Gastroesophageal sphincter (tissue), 4 donors: ENCODE data around the gene GBP1. TPM values are rescaled to one million over a fixed set of nuclear protein-coding genes. Genes with fewer than 3 reads are reported as not detected.
"Not testable (repeated sequence)": the region's sequence is repeated elsewhere in the genome, so short reads cannot be mapped to it uniquely, and the experiment has no call there.

Experiments
- ATAC-seq: fragments of 150-250 bp; one replicate; pipeline ENCODE4 v1.9.1; 2016; ENCODE audit warnings: mild to moderate bottlenecking, moderate library complexity
- H3K27ac ChIP-seq, 4 donors: fragments of 200-600 bp; sonication (generic) in 3 of 4; 1 replicate in 3 of 4; 2 replicates in 1 of 4; pipeline ENCODE4 v1.5.1; 2016 to 2019
- H3K27me3 ChIP-seq: fragments of 200-600 bp; sonication (generic); one replicate; pipeline ENCODE4 v1.5.1; 2019
- H3K36me3 ChIP-seq, 2 donors: fragments of 200-600 bp; sonication (generic); one replicate each; pipeline ENCODE4 v1.5.1; 2019; ENCODE audit warnings: control low read depth in 1 of 2
- H3K4me1 ChIP-seq, 3 donors: fragments of 200-600 bp; sonication (generic); 1 replicate in 2 of 3; 2 replicates in 1 of 3; pipeline ENCODE4 v1.5.1; 2016 to 2019; ENCODE audit warnings: control low read depth in 2 of 3
- H3K4me3 ChIP-seq, 2 donors: fragments of 200-600 bp; sonication (generic); one replicate each; pipeline ENCODE4 v1.5.1; 2019; ENCODE audit warnings: mild to moderate bottlenecking in 1 of 2, moderate library complexity in 1 of 2
- H3K9me3 ChIP-seq, 3 donors: fragments of 200-600 bp; sonication (generic); one replicate each; pipeline ENCODE4 v1.5.1; 2017 to 2019; ENCODE audit warnings: control low read depth in 2 of 3
- CTCF ChIP-seq, 4 experiments: fragments of 200-600 bp in 2 of 4; fragments of 450-650 bp in 2 of 4; sonication (generic) in 1 of 4; IDR thresholded peaks; one replicate each; pipeline ENCODE4 v1.5.1; 2017 to 2019; ENCODE audit warnings: antibody characterized with exemption in 4 of 4, mild to moderate bottlenecking in 2 of 4, moderate library complexity in 2 of 4
- EP300 ChIP-seq: sonication (generic); formaldehyde crosslinking; IDR thresholded peaks from one replicate; pipeline ENCODE4 v1.6.1; 2017; ENCODE audit warnings: antibody characterized with exemption, mild to moderate bottlenecking
- POLR2A ChIP-seq, 2 donors: fragments of 450-650 bp; IDR thresholded peaks; one replicate each; pipeline ENCODE4 v1.6.1; 2017; ENCODE audit warnings: antibody characterized with exemption in 2 of 2, mild to moderate bottlenecking in 2 of 2, moderate library complexity in 1 of 2
- POLR2AphosphoS5 ChIP-seq: sonication (generic); formaldehyde crosslinking; IDR thresholded peaks from one replicate; pipeline ENCODE4 v1.6.1; 2017; ENCODE audit warnings: antibody characterized with exemption
- WGBS, 2 donors: methylation state at CpG; one replicate each; pipeline ENCODE4 v1.1.5; 2018; ENCODE audit warnings: low coverage in 1 of 2; 5-methylcytosine and 5-hydroxymethylcytosine counted together
- total RNA-seq, 4 donors: library from RNA; depleted of rRNA; stranded (reverse); fragments of >200 nt; gene quantifications; one replicate each; pipeline ENCODE4 v1.1.0, GENCODE V29; 2016

GBP1 gene
- total RNA-seq, 4 donors from 2014 or later, result 14.9 to 46.4 (median 24.2) TPM

GRCh38 chr1:89025928-89026327, 39.1 kb downstream of the GBP1 start:
- H3K9me3 ChIP-seq, result peaks cover 0 to 6% (median 0%) of the 10 kb centered on the region in 3 donors
- H3K4me1 ChIP-seq, result peaks cover 0 to 23% (median 3%) of the 10 kb centered on the region in 3 donors
- WGBS, 2 donors, result 64 to 94% methylated on average over 2 to 3 of the region's 3 CpGs
- no peak for TF ChIP-seq CTCF (IDR thresholded peaks at IDR 0.05)
- no peak for TF ChIP-seq EP300
- TF ChIP-seq POLR2A (IDR thresholded peaks at IDR 0.05), result no peak
- TF ChIP-seq POLR2AphosphoS5, result no peak
- no peak for ATAC-seq
- no peaks in the 10 kb centered on the region for H3K27me3 ChIP-seq
- no peak overlapping the region for H3K27ac ChIP-seq
- H3K4me3 ChIP-seq, result no peak overlapping the region
- H3K36me3 ChIP-seq, result no peaks in the 10 kb centered on the region

- H3K36me3 ChIP-seq, result peaks cover 0 to 20% of the 10 kb centered on the region in 2 donors
- H3K9me3 ChIP-seq, result peaks cover 0 to 6% (median 0%) of the 10 kb centered on the region in 3 donors
- TF ChIP-seq EP300, result no peak
- no peak for TF ChIP-seq POLR2A (IDR thresholded peaks at IDR 0.05)
- no peak for TF ChIP-seq CTCF (IDR thresholded peaks at IDR 0.05)
- TF ChIP-seq POLR2AphosphoS5, result no peak
- H3K27me3 ChIP-seq, result no peaks in the 10 kb centered on the region
- H3K4me3 ChIP-seq, result peak overlapping the region; percentile 47 to 67
- H3K27ac ChIP-seq, result peak overlapping the region; percentile 76 to 89 (median 80)
- H3K4me1 ChIP-seq, result peaks cover 0 to 41% (median 3%) of the 10 kb centered on the region in 3 donors
- no peak for ATAC-seq
These were observed 42.0 kb downstream of the GBP1 start for GRCh38 chr1:89023026-89023425.

- WGBS, 2 donors, result 14 to 15% methylated on average over 5 of the region's 5 CpGs
- ATAC-seq, result peak; percentile 69
- peaks cover 0 to 41% (median 3%) of the 10 kb centered on the region in 3 donors for H3K4me1 ChIP-seq
- peak within 1 kb of the TSS; percentile 76 to 89 (median 80) for H3K27ac ChIP-seq
- H3K36me3 ChIP-seq, result peaks cover 0 to 20% of the 10 kb centered on the region in 2 donors
- H3K9me3 ChIP-seq, result peaks cover 0 to 6% (median 0%) of the 10 kb centered on the region in 3 donors
- peak within 1 kb of the TSS; percentile 47 to 67 for H3K4me3 ChIP-seq
- no peaks in the 10 kb centered on the region for H3K27me3 ChIP-seq
- TF ChIP-seq POLR2AphosphoS5 (peak; percentile 34), POLR2A (IDR thresholded peaks at IDR 0.05) (no peak)
These were observed 42.6 kb downstream of the GBP1 start, which contains the start of gene GBP3 for GRCh38 chr1:89022167-89022959. Gene GBP3, minus strand, starts transcription at chr1:89022866. Its CDS starts 2,145 bp downstream, at chr1:89020721.

GRCh38 chr1:89018318-89018717, 46.7 kb downstream of the GBP1 start:
- H3K36me3 ChIP-seq, result peaks cover 0 to 55% of the 10 kb centered on the region in 2 donors
- H3K9me3 ChIP-seq, H3K4me3 ChIP-seq, ATAC-seq, H3K27ac ChIP-seq, H3K27me3 ChIP-seq: not testable (repeated sequence)
- H3K4me1 ChIP-seq, result peaks cover 0 to 40% (median 3%) of the 10 kb centered on the region in 3 donors
- 90 to 93% methylated on average over 3 of the region's 3 CpGs for WGBS, 2 donors

- Histone ChIP-seq H3K27ac (no peak overlapping the region), H3K36me3 (peaks cover 0 to 76% of the 10 kb centered on the region in 2 donors), H3K4me1 (peaks cover 0 to 12% (median 0%) of the 10 kb centered on the region in 3 donors), H3K27me3 (no peaks in the 10 kb centered on the region), H3K4me3 (no peak overlapping the region), H3K9me3 (no peaks in the 10 kb centered on the region)
- TF ChIP-seq POLR2AphosphoS5 (no peak), EP300 (no peak), CTCF (IDR thresholded peaks at IDR 0.05) (no peak), POLR2A (IDR thresholded peaks at IDR 0.05) (no peak)
- ATAC-seq, result no peak
- WGBS, 2 donors, result 88 to 90% methylated on average over 3 to 4 of the region's 4 CpGs
These were observed 56.5 kb downstream of the GBP1 start for GRCh38 chr1:89008511-89008910.
